ENCODE measurements around the gene ALPK3.

Gene ALPK3

DNA sequence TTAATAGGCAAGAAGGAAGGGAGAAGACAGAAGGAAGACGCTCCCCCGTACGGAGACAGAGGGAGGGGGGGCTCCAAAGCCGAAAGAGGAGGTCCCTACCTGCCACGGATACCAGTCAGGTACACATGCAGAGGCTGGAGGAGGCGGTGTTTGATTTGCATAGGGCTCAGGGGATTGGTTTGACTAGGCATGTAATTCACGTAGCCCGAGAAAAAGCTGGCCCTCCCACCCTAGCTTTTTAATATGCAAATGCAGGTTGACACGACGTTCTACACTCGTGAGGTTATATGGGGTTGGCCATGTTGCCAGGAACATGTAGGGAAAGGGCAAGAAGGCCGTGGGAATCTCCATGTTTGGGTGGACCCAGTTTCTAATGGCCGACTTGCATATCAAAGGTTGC is 39.0 kb upstream of the ALPK3 start:
- TF ChIP-seq, protein P1, sequence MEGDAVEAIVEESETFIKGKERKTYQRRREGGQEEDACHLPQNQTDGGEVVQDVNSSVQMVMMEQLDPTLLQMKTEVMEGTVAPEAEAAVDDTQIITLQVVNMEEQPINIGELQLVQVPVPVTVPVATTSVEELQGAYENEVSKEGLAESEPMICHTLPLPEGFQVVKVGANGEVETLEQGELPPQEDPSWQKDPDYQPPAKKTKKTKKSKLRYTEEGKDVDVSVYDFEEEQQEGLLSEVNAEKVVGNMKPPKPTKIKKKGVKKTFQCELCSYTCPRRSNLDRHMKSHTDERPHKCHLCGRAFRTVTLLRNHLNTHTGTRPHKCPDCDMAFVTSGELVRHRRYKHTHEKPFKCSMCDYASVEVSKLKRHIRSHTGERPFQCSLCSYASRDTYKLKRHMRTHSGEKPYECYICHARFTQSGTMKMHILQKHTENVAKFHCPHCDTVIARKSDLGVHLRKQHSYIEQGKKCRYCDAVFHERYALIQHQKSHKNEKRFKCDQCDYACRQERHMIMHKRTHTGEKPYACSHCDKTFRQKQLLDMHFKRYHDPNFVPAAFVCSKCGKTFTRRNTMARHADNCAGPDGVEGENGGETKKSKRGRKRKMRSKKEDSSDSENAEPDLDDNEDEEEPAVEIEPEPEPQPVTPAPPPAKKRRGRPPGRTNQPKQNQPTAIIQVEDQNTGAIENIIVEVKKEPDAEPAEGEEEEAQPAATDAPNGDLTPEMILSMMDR (IDR thresholded peaks at IDR 0.05; ENCODE audit: extremely low read depth, insufficient read depth, missing control alignments), result no peak
- in situ Hi-C loops (cut with MboI; ENCODE audit: low pct_unique_long_range_greater_than_20kb, low sequenced_read_pairs, unreplicated experiment), result no loop called here
- DNase-seq (ENCODE audit: low spot score), result no peak

DNA sequence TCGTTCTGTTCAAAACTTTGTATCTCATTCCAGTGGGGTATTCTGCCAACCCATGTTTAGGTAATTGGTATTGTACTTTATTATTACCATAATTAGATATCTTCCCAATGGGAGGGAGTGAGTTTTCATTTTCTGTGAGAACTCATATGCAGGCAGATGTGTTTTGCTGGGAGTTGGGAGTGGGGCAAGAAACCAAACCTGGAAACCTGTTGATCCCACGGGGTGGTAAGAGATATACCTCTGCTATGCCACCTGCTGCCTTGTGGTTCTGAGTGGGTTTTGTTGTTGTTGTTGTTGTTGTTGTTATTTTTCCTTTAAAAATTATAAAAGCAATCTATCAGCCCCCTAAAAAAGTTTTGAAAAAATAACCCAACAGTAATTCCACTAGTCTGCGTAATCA is 36.7 kb upstream of the ALPK3 start:
- no peak for DNase-seq (ENCODE audit: low spot score)
- TF ChIP-seq, protein P1 (IDR thresholded peaks at IDR 0.05; ENCODE audit: extremely low read depth, insufficient read depth, missing control alignments), result no peak
- in situ Hi-C loops (cut with MboI; ENCODE audit: low pct_unique_long_range_greater_than_20kb, low sequenced_read_pairs, unreplicated experiment), result no loop called here

DNA sequence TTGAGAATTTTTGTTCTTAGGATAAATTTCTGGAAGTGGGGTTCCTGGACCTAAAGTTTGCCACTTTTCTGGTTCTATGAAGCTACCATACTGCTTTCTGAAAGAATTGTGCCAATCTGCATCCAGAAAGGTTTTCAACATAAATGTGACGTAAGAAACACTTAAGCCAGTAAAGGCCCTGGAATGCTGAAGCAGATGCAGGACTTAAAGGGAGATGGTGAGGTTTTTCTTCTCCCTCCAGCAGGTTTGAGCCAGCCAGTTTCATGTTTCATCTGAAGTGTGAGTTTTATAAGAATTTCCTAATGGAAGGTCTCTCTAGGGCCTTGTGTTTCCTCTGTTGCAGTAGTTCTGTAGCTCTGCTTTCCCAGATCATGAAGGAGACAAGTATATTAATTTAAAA is 35.7 kb upstream of the ALPK3 start:
- in situ Hi-C loops (cut with MboI; ENCODE audit: low pct_unique_long_range_greater_than_20kb, low sequenced_read_pairs, unreplicated experiment), result no loop called here
- TF ChIP-seq, protein P1 (IDR thresholded peaks at IDR 0.05; ENCODE audit: extremely low read depth, insufficient read depth, missing control alignments), result no peak
- no peak for DNase-seq (ENCODE audit: low spot score)

DNA sequence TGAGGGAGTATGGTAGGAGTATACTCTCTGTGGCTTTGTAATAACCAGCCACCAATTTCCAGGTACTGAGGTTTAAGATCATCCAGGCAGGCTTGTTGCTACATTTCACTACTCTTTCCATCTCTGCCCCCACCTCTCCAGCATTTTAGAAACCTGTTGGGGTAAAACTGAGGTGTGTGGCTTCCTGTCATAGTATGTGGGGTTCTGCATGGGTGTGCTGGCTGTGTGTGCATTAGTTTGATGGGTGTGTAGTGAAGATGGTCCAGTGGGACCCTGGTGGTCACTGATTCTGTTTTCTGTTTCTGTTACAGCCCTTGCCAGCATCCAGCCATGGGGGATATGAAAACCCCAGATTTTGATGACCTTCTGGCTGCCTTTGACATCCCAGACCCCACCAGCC is 34.8 kb upstream of the ALPK3 start:
- DNase-seq (ENCODE audit: low spot score), result no peak
- TF ChIP-seq, protein P1 (IDR thresholded peaks at IDR 0.05; ENCODE audit: extremely low read depth, insufficient read depth, missing control alignments), result no peak
- in situ Hi-C loops (cut with MboI; ENCODE audit: low pct_unique_long_range_greater_than_20kb, low sequenced_read_pairs, unreplicated experiment), result no loop called here

DNA sequence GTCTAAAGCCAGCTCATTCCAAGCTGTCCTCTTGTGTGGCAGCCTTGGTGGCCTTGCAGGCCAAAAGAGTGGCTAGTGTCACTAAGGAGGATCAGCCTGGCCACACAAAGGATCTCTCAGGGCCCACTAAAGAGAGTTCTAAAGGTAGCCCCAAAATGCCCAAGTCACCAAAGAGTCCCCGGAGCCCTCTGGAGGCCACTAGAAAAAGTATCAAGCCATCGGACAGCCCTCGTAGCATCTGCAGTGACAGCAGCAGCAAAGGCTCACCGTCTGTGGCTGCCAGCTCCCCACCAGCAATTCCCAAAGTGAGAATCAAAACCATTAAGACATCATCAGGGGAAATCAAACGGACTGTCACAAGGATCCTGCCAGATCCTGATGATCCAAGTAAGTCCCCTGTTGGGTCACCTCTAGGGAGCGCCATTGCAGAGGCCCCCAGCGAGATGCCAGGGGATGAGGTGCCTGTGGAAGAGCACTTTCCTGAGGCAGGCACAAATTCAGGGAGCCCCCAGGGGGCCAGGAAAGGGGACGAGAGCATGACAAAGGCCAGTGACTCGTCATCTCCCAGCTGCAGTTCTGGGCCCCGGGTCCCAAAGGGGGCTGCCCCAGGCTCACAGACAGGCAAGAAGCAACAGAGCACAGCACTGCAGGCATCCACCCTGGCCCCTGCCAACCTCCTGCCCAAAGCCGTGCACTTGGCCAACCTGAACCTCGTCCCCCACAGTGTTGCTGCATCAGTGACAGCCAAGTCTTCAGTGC is 33.5 kb upstream of the ALPK3 start:
- DNase-seq (ENCODE audit: low spot score), result no peak
- TF ChIP-seq, protein P1 (IDR thresholded peaks at IDR 0.05; ENCODE audit: extremely low read depth, insufficient read depth, missing control alignments), result no peak
- in situ Hi-C loops (cut with MboI; ENCODE audit: low pct_unique_long_range_greater_than_20kb, low sequenced_read_pairs, unreplicated experiment), result no loop called here

DNA sequence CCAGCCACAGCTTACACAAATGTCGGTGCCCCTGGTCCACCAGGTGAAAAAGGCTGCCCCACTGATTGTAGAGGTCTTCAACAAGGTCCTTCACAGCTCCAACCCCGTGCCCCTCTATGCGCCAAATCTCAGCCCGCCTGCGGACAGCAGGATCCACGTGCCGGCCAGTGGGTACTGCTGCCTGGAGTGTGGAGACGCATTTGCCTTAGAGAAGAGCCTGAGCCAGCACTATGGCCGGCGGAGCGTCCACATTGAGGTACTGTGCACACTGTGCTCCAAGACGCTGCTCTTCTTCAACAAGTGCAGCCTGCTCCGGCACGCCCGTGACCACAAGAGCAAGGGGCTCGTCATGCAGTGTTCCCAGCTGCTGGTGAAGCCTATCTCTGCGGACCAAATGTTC is 32.9 kb upstream of the ALPK3 start:
- in situ Hi-C loops (cut with MboI; ENCODE audit: low pct_unique_long_range_greater_than_20kb, low sequenced_read_pairs, unreplicated experiment), result no loop called here
- DNase-seq (ENCODE audit: low spot score), result no peak
- TF ChIP-seq, protein P1 (IDR thresholded peaks at IDR 0.05; ENCODE audit: extremely low read depth, insufficient read depth, missing control alignments), result no peak
